ENCODE results near the gene PTPRE. TPM values are rescaled to one million over a fixed set of nuclear protein-coding genes. Genes with fewer than 3 reads are reported as not detected.

PTPRE gene
- total RNA-seq, 1 experiment from 2014 or later, result 7.9 TPM

DNA sequence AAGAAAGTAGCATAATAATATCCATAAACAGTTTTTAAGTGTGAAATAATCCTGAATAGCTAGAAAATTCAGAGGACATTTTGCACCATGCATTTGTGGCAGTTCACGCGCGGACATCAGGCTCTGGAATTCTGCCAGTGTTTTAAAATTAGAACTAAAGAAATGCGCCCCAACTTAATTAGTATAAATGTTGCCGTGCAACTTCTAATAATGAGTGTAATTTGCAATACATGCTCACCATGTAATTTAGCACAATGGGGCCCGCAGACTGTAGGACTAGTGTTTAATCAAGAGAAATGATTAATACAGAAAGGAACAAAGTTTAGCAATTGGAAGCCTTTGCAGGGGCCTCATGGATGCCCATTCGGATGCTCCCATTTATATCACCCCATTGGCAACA, 96.6 kb downstream of the PTPRE start:
- H2AFZ ChIP-seq, result no peak overlapping the region
- DNase-seq, result no peak
- TF ChIP-seq, protein P1, sequence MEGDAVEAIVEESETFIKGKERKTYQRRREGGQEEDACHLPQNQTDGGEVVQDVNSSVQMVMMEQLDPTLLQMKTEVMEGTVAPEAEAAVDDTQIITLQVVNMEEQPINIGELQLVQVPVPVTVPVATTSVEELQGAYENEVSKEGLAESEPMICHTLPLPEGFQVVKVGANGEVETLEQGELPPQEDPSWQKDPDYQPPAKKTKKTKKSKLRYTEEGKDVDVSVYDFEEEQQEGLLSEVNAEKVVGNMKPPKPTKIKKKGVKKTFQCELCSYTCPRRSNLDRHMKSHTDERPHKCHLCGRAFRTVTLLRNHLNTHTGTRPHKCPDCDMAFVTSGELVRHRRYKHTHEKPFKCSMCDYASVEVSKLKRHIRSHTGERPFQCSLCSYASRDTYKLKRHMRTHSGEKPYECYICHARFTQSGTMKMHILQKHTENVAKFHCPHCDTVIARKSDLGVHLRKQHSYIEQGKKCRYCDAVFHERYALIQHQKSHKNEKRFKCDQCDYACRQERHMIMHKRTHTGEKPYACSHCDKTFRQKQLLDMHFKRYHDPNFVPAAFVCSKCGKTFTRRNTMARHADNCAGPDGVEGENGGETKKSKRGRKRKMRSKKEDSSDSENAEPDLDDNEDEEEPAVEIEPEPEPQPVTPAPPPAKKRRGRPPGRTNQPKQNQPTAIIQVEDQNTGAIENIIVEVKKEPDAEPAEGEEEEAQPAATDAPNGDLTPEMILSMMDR (conservative IDR thresholded peaks at IDR 0.05), result no peak
- TF ChIP-seq EZH2 (IDR thresholded peaks at IDR 0.05; ENCODE audit: low read depth), result no peak
- intact Hi-C loops (cut with micrococcal nuclease; ENCODE audit: unreplicated experiment), result loop anchor here (10.0 kb wide), 1 partner anchor 1609 kb away; no protein-coding TSS in a partner anchor
- no peaks in the 10 kb centered on the region for H3K36me3 ChIP-seq (ENCODE audit: low read depth)
- CTCF ChIA-PET, result interaction anchor here (0.7 kb wide), 1 partner anchor 11 kb away, joined by 3 read pairs; no protein-coding TSS in a partner anchor
- H3K4me2 ChIP-seq, result no peak overlapping the region
- no peaks in the 10 kb centered on the region for H3K27me3 ChIP-seq (ENCODE audit: insufficient read depth, low read depth)
- H3F3A ChIP-seq (ENCODE audit: insufficient read depth, low read depth), result no peaks in the 10 kb centered on the region
- H3K79me2 ChIP-seq (ENCODE audit: low read depth), result no peaks in the 10 kb centered on the region
- POLR2A ChIA-PET (ENCODE audit: unreplicated experiment), result no interaction called here
- no peaks in the 10 kb centered on the region for H4K20me1 ChIP-seq (ENCODE audit: insufficient read depth)
- H3K9me3 ChIP-seq (ENCODE audit: insufficient read depth, low read depth), result no peaks in the 10 kb centered on the region
- no peaks in the 10 kb centered on the region for H3K4me1 ChIP-seq (replicated peaks; ENCODE audit: insufficient read depth)
- no TSS peak for BruUV-seq (replicated peaks)
- no peaks in the 10 kb centered on the region for H3K9me2 ChIP-seq (ENCODE audit: insufficient read depth)
- no peak overlapping the region for H3K4me3 ChIP-seq
- H3K27ac ChIP-seq, result no peak overlapping the region

DNA sequence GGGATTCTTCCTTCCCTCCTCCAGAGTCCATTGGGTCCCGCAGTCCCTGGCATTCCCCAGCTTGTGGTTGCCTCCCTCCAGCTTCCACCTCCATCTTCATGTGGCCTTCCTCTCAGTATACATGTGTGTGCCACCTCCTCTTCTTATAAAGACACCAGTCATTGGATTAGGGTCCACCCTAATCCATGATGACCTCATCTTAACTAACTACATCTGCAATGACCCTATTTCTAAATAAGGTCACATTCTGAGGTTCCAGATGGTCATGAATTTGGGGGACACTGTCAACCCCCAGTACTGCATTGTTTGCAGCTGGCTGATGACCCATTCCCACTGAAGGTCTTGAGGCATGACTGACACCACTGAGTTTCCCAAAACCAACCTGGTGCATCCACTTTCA, 99.0 kb downstream of the PTPRE start:
- H4K20me1 ChIP-seq (ENCODE audit: insufficient read depth), result no peaks in the 10 kb centered on the region
- H3K36me3 ChIP-seq (ENCODE audit: low read depth), result no peaks in the 10 kb centered on the region
- no peaks in the 10 kb centered on the region for H3K9me3 ChIP-seq (ENCODE audit: insufficient read depth, low read depth)
- no peaks in the 10 kb centered on the region for H3F3A ChIP-seq (ENCODE audit: insufficient read depth, low read depth)
- intact Hi-C loops (cut with micrococcal nuclease; ENCODE audit: unreplicated experiment), result loop anchor here (10.0 kb wide), 1 partner anchor 1611 kb away; no protein-coding TSS in a partner anchor
- H2AFZ ChIP-seq, result no peak overlapping the region
- no peak for DNase-seq
- TF ChIP-seq EZH2 (IDR thresholded peaks at IDR 0.05; ENCODE audit: low read depth), result no peak
- TF ChIP-seq, protein P1 (conservative IDR thresholded peaks at IDR 0.05), result no peak
- H3K4me3 ChIP-seq, result no peak overlapping the region
- no peaks in the 10 kb centered on the region for H3K27me3 ChIP-seq (ENCODE audit: insufficient read depth, low read depth)
- ChIA-PET POLR2A (ENCODE audit: unreplicated experiment) (no interaction called here), CTCF (no interaction called here)
- BruUV-seq (replicated peaks), result no TSS peak
- no peaks in the 10 kb centered on the region; the same call in 1 of the 2 replicates for H3K4me1 ChIP-seq (replicated peaks; ENCODE audit: insufficient read depth)
- no peaks in the 10 kb centered on the region for H3K79me2 ChIP-seq (ENCODE audit: low read depth)
- H3K9me2 ChIP-seq (ENCODE audit: insufficient read depth), result no peaks in the 10 kb centered on the region
- no peak overlapping the region for H3K4me2 ChIP-seq
- no peak overlapping the region for H3K27ac ChIP-seq

DNA sequence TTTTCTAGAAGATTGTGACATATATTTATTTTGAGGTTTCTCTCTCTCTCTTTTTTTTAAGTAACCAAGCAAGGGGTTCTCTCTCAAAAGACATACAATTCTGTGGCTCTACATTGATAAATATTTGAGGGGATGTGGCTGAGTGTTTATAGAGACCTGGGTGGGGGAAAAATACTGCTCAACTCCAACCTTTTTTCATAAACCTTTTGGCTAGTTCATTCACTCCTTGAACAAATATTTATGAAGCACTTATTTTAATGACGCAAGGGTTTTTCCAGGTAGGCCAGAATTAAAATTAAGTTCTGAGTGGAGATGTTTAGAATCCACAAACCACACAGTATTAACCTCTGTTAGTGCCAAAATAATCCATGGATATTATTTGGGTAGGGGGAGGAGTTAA, 100.2 kb downstream of the PTPRE start:
- intact Hi-C loops (cut with micrococcal nuclease; ENCODE audit: unreplicated experiment), result loop anchor here (10.0 kb wide), 1 partner anchor 1612 kb away; no protein-coding TSS in a partner anchor
- Histone ChIP-seq H3F3A (ENCODE audit: insufficient read depth, low read depth) (no peaks in the 10 kb centered on the region), H3K9me2 (ENCODE audit: insufficient read depth) (no peaks in the 10 kb centered on the region), H3K4me1 (replicated peaks; ENCODE audit: insufficient read depth) (no peaks in the 10 kb centered on the region; the same call in 1 of the 2 replicates), H3K9me3 (ENCODE audit: insufficient read depth, low read depth) (no peaks in the 10 kb centered on the region), H3K27ac (no peak overlapping the region), H3K4me2 (no peak overlapping the region), H3K79me2 (ENCODE audit: low read depth) (no peaks in the 10 kb centered on the region), H3K4me3 (no peak overlapping the region), H3K36me3 (ENCODE audit: low read depth) (no peaks in the 10 kb centered on the region), H2AFZ (no peak overlapping the region), H4K20me1 (ENCODE audit: insufficient read depth) (no peaks in the 10 kb centered on the region), H3K27me3 (ENCODE audit: insufficient read depth, low read depth) (no peaks in the 10 kb centered on the region)
- CTCF ChIA-PET, result no interaction called here
- BruUV-seq (replicated peaks), result no TSS peak
- POLR2A ChIA-PET (ENCODE audit: unreplicated experiment), result no interaction called here
- no peak for TF ChIP-seq EZH2 (IDR thresholded peaks at IDR 0.05; ENCODE audit: low read depth)
- TF ChIP-seq, protein P1 (conservative IDR thresholded peaks at IDR 0.05), result no peak
- DNase-seq, result no peak
